ENCODE results near the gene ARSG. TPM values are rescaled to one million over a fixed set of nuclear protein-coding genes. Genes with fewer than 3 reads are reported as not detected.
"Not testable (repeated sequence)": the region's sequence is repeated elsewhere in the genome, so short reads cannot be mapped to it uniquely, and the experiment has no call there.

ARSG gene
- total and polyA plus RNA-seq, 4 experiments from 2014 or later, result 10.4 to 19.1 (median 13.1) TPM

DNA sequence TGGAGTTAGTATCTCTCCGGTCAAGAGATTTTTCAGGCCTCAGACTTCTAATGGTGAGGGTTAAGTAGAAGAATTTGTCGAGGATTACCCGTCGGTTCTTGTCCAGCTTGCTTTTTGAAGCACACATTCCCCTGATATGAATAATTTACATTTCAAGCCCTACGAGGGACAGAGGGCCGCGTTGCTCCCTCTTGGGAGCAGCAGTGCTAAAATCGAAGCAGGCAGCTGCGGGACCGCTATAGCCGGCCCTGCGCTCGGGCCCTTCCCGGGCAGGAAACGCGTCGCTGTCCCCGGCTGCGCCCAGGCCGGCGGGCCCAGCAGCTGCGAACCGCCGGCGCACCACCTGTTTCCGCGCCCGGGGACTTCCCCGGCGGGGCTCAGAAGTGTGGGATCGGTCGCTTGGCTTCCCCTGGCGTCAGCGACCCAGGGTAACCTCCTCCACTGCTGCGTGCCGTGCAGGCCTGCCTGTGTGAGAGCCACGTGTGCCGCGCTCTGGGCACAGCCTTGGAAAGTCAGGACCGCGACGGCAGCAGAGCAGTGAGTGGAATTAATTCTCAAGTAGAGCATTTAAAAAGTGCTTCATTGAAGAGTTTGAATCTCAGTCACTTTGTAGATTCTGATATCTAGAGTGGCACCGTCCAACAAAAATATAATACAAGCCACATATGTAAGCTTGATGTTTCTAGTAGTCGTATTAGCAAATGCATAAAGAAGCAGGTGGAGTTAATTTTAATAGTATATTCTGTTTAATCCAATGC lies 32.2 kb upstream of the ARSG start:
- not testable (repeated sequence) for H3K9me3 Mint-ChIP-seq; H3K9me3 ChIP-seq (ENCODE audit: control insufficient read depth in 1 of 2, low read length in 2 of 2); H3K27me3 Mint-ChIP-seq; H3K36me3 ChIP-seq (ENCODE audit: insufficient read depth, low read length); H3K4me3 ChIP-seq (ENCODE audit: low read length in 2 of 2); H3K27me3 ChIP-seq (ENCODE audit: insufficient read depth, low read length)
- peaks cover 8 to 22% of the 10 kb centered on the region in 2 donors for H3K36me3 Mint-ChIP-seq
- DNase-seq, result peak; percentile 80 to 91 (median 84)
- H3K27ac ChIP-seq (ENCODE audit: low read depth, low read length), result peak overlapping the region; percentile 88
- peaks cover 82% of the 10 kb centered on the region for H3K4me1 ChIP-seq (ENCODE audit: insufficient read depth, low read length)
- intact Hi-C loops (cut with micrococcal nuclease), result loop anchor here (1.0 kb wide), 3 partner anchors 10 to 87 kb away; no protein-coding TSS in a partner anchor
- ChIA-PET POLR2A (ENCODE audit: partially characterized antibody) (interaction anchor here (0.8 to 2.2 kb wide), 16 partner anchors 10 to 199 kb away, joined by 3 to 29 read pairs (median 5); partner anchors contain the start of genes AMZ2, ARSG, SLC16A6 and WIPI1), CTCF (ENCODE audit: partially characterized antibody) (interaction anchor here (0.8 to 2.9 kb wide), 6 partner anchors 11 to 207 kb away, joined by 3 to 9 read pairs (median 4); partner anchors contain the start of gene AMZ2)
- H3K4me1 Mint-ChIP-seq, result peaks cover 58 to 87% (median 66%) of the 10 kb centered on the region in 4 donors
- peak overlapping the region; percentile 81 to 99 (median 98) for H3K27ac Mint-ChIP-seq
- peak overlapping the region; percentile 73 to 82 (median 78) for H3K4me3 Mint-ChIP-seq

DNA sequence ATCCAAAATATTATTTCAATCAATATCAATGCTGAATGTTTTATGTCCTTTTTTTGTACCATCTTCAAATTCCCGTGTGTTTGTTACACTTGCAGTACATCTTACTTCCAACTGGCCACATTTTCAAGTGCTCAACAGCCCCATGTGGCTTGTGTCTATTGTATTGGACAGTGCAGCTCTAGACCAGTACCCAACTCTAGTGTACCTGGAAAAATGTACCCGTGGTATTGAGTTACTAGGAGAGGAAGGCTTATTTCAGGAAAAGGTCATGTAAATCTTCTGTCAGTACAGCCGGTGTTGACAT lies 31.7 kb upstream of the ARSG start:
- ChIA-PET CTCF (ENCODE audit: partially characterized antibody) (interaction anchor here (0.8 to 2.9 kb wide), 2 partner anchors 79 to 87 kb away, joined by 4 to 9 read pairs; no protein-coding TSS in a partner anchor), POLR2A (ENCODE audit: partially characterized antibody) (interaction anchor here (0.8 to 2.2 kb wide), 12 partner anchors 11 to 198 kb away, joined by 3 to 29 read pairs (median 6); partner anchors contain the start of genes AMZ2, ARSG, SLC16A6 and WIPI1)
- not testable (repeated sequence) for H3K36me3 ChIP-seq (ENCODE audit: insufficient read depth, low read length); H3K27me3 ChIP-seq (ENCODE audit: insufficient read depth, low read length); H3K27me3 Mint-ChIP-seq; DNase-seq; H3K9me3 Mint-ChIP-seq; H3K4me3 ChIP-seq (ENCODE audit: low read length in 2 of 2); H3K9me3 ChIP-seq (ENCODE audit: control insufficient read depth in 1 of 2, low read length in 2 of 2)
- peaks cover 54 to 82% (median 62%) of the 10 kb centered on the region in 4 donors for H3K4me1 Mint-ChIP-seq
- H3K27ac ChIP-seq (ENCODE audit: low read depth, low read length), result peak overlapping the region; percentile 62
- peaks cover 77% of the 10 kb centered on the region for H3K4me1 ChIP-seq (ENCODE audit: insufficient read depth, low read length)
- intact Hi-C loops (cut with micrococcal nuclease), result loop anchor here (1.0 kb wide), 2 partner anchors 54 to 87 kb away; no protein-coding TSS in a partner anchor
- H3K36me3 Mint-ChIP-seq, result peaks cover 8 to 22% of the 10 kb centered on the region in 2 donors
- peak overlapping the region; percentile 81 to 99 (median 97) for H3K27ac Mint-ChIP-seq
- peak overlapping the region; percentile 54 to 82 (median 78) for H3K4me3 Mint-ChIP-seq

GRCh38 chr17:68260051-68260762 lies 31.1 kb upstream of the ARSG start:
- ChIA-PET POLR2A (ENCODE audit: partially characterized antibody) (interaction anchor here (0.7 to 2.2 kb wide), 8 partner anchors 12 to 178 kb away, joined by 3 to 29 read pairs (median 4); partner anchors contain the start of genes AMZ2, ARSG and SLC16A6), CTCF (ENCODE audit: partially characterized antibody) (interaction anchor here (1.1 to 7.6 kb wide), 8 partner anchors 8 to 198 kb away, joined by 3 to 181 read pairs (median 9); partner anchors contain the start of gene AMZ2)
- peaks cover 71% of the 10 kb centered on the region for H3K4me1 ChIP-seq (ENCODE audit: insufficient read depth, low read length)
- no peak for DNase-seq
- H3K4me3 ChIP-seq (ENCODE audit: low read length in 2 of 2), result no peak overlapping the region
- Mint-ChIP-seq H3K9me3 (peaks cover 0 to 2% (median 0%) of the 10 kb centered on the region in 8 donors), H3K27ac (peak overlapping the region; percentile 81 to 99 (median 97)), H3K4me3 (peak overlapping the region in 3 of 8 donors; percentile 8 to 82 (median 81)), H3K27me3 (no peaks in the 10 kb centered on the region), H3K36me3 (peaks cover 4 to 22% of the 10 kb centered on the region in 2 donors), H3K4me1 (peaks cover 48 to 75% (median 55%) of the 10 kb centered on the region in 4 donors)
- H3K9me3 ChIP-seq (ENCODE audit: control insufficient read depth in 1 of 2, low read length in 2 of 2), result no peaks in the 10 kb centered on the region
- H3K36me3 ChIP-seq (ENCODE audit: insufficient read depth, low read length), result no peaks in the 10 kb centered on the region
- H3K27ac ChIP-seq (ENCODE audit: low read depth, low read length), result peak overlapping the region; percentile 62
- intact Hi-C loops (cut with micrococcal nuclease), result no loop called here
- H3K27me3 ChIP-seq (ENCODE audit: insufficient read depth, low read length), result no peaks in the 10 kb centered on the region

GRCh38 chr17:68262467-68262866 lies 28.8 kb upstream of the ARSG start:
- ChIA-PET CTCF (ENCODE audit: partially characterized antibody) (interaction anchor here (0.9 to 7.6 kb wide), 21 partner anchors 8 to 205 kb away, joined by 3 to 181 read pairs (median 8); partner anchors contain the start of genes AMZ2 and WIPI1), POLR2A (ENCODE audit: partially characterized antibody) (interaction anchor here (0.6 to 4.2 kb wide), 8 partner anchors 21 to 178 kb away, joined by 3 to 40 read pairs (median 4); partner anchors contain the start of genes ARSG and SLC16A6)
- not testable (repeated sequence) for H3K9me3 Mint-ChIP-seq; H3K27me3 ChIP-seq (ENCODE audit: insufficient read depth, low read length); H3K4me3 ChIP-seq (ENCODE audit: low read length in 2 of 2); H3K36me3 ChIP-seq (ENCODE audit: insufficient read depth, low read length); DNase-seq; H3K27me3 Mint-ChIP-seq; H3K27ac ChIP-seq (ENCODE audit: low read depth, low read length); H3K9me3 ChIP-seq (ENCODE audit: control insufficient read depth in 1 of 2, low read length in 2 of 2)
- H3K27ac Mint-ChIP-seq, result peak overlapping the region in 6 of 7 donors; percentile 58 to 93 (median 80)
- H3K4me3 Mint-ChIP-seq, result peak overlapping the region in 1 of 8 donors; percentile 49
- peaks cover 32 to 63% (median 40%) of the 10 kb centered on the region in 4 donors for H3K4me1 Mint-ChIP-seq
- intact Hi-C loops (cut with micrococcal nuclease), result loop anchor here (2.0 kb wide), 1 partner anchor 28 kb away; the partner anchor contains the start of genes ARSG and SLC16A6
- H3K4me1 ChIP-seq (ENCODE audit: insufficient read depth, low read length), result peaks cover 48% of the 10 kb centered on the region
- H3K36me3 Mint-ChIP-seq, result peaks cover 1 to 15% of the 10 kb centered on the region in 2 donors

DNA sequence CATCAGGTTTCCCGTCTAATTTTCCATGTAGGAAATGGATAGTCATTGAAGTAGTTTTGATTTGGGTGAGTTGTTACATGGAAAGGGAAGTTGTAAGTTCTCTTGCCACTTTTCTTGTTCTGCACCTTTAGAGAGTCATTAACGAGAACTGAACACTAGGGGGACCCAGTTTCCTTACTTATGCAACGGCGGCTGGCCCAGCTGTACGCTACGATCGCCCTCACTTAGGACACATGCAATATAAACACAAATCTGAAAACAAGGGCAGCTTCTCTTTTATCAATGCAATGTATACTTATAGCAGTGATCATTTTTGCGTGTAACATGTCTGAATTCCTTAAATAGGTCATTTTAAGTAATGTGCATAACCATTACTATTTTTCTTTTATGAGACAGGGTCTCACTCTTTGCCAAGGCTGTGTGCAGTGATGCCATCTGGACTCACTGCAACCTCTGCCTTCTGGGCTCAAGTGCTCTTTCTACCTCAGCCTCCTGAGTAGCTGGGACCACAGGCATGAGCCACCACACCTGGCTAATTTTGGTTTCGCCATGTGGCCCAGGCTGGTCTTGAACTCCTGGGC lies 28.1 kb upstream of the ARSG start:
- intact Hi-C loops (cut with micrococcal nuclease), result loop anchor here (1.0 to 2.0 kb wide), 5 partner anchors 28 to 200 kb away; partner anchors contain the start of genes ARSG and SLC16A6
- Mint-ChIP-seq H3K4me3 (peak overlapping the region in 3 of 8 donors; percentile 31 to 53 (median 35)), H3K27ac (peak overlapping the region; percentile 4 to 93 (median 77)), H3K36me3 (peaks cover 6 to 15% of the 10 kb centered on the region in 2 donors), H3K4me1 (peaks cover 29 to 60% (median 35%) of the 10 kb centered on the region in 4 donors)
- not testable (repeated sequence) for H3K36me3 ChIP-seq (ENCODE audit: insufficient read depth, low read length); H3K27me3 Mint-ChIP-seq; H3K9me3 Mint-ChIP-seq; H3K27me3 ChIP-seq (ENCODE audit: insufficient read depth, low read length); H3K4me3 ChIP-seq (ENCODE audit: low read length in 2 of 2); H3K27ac ChIP-seq (ENCODE audit: low read depth, low read length); H3K9me3 ChIP-seq (ENCODE audit: control insufficient read depth in 1 of 2, low read length in 2 of 2)
- ChIA-PET POLR2A (ENCODE audit: partially characterized antibody) (interaction anchor here (0.6 to 4.2 kb wide), 9 partner anchors 15 to 178 kb away, joined by 3 to 40 read pairs (median 4); partner anchors contain the start of genes ARSG and SLC16A6), CTCF (ENCODE audit: partially characterized antibody) (interaction anchor here (0.9 to 7.6 kb wide), 27 partner anchors 8 to 204 kb away, joined by 3 to 181 read pairs (median 8); partner anchors contain the start of genes AMZ2 and WIPI1)
- DNase-seq, result peak; percentile 32 to 68 (median 39)
- H3K4me1 ChIP-seq (ENCODE audit: insufficient read depth, low read length), result peaks cover 41% of the 10 kb centered on the region

GRCh38 chr17:68265833-68266232 lies 25.5 kb upstream of the ARSG start:
- H3K27ac Mint-ChIP-seq; H3K27me3 Mint-ChIP-seq; H3K9me3 ChIP-seq (ENCODE audit: control insufficient read depth in 1 of 2, low read length in 2 of 2); intact Hi-C loops (cut with micrococcal nuclease); DNase-seq; H3K36me3 ChIP-seq (ENCODE audit: insufficient read depth, low read length); H3K4me3 Mint-ChIP-seq; H3K27me3 ChIP-seq (ENCODE audit: insufficient read depth, low read length); H3K27ac ChIP-seq (ENCODE audit: low read depth, low read length); H3K9me3 Mint-ChIP-seq; H3K4me3 ChIP-seq (ENCODE audit: low read length in 2 of 2): not testable (repeated sequence)
- H3K36me3 Mint-ChIP-seq, result peaks cover 21 to 28% of the 10 kb centered on the region in 2 donors
- CTCF ChIA-PET (ENCODE audit: partially characterized antibody), result interaction anchor here (1.0 to 7.6 kb wide), 11 partner anchors 9 to 203 kb away, joined by 3 to 181 read pairs (median 8); no protein-coding TSS in a partner anchor
- POLR2A ChIA-PET (ENCODE audit: partially characterized antibody), result interaction anchor here (4.2 kb wide), 1 partner anchor 25 kb away, joined by 40 read pairs; the partner anchor contains the start of genes ARSG and SLC16A6
- peaks cover 18% of the 10 kb centered on the region for H3K4me1 ChIP-seq (ENCODE audit: insufficient read depth, low read length)
- H3K4me1 Mint-ChIP-seq, result peaks cover 17 to 42% (median 18%) of the 10 kb centered on the region in 4 donors
